GM13977 (cell line): ENCODE results near the gene APOC4.
"Not testable (repeated sequence)": the region's sequence is repeated elsewhere in the genome, so short reads cannot be mapped to it uniquely, and the experiment has no call there.

ENCODE experiments used
- DNase-seq: peaks from one replicate; pipeline ENCODE4 v3.0.0; 2012; ENCODE audit warnings: low spot score
- in situ Hi-C: fragments of 300-500 bp; cut with MboI; formaldehyde crosslinking; loops from one replicate; pipeline ENCODE4 v1.12.0; 2022; ENCODE audit warnings: low sequenced_read_pairs, low pct_unique_long_range_greater_than_20kb, mixed read lengths, inconsistent platforms; ENCODE audit not compliant: unreplicated experiment
- TF ChIP-seq, protein P1 (sequence below): IDR thresholded peaks from 2 replicates; pipeline ENCODE4 v1.5.1; 2012; ENCODE audit warnings: mild to moderate bottlenecking, control low read depth; ENCODE audit not compliant: insufficient read depth; ENCODE audit errors: extremely low read depth, missing control alignments

Gene APOC4

GRCh38 chr19:44924243-44924725 lies 17.8 kb upstream of the APOC4 start:
- TF ChIP-seq, protein P1, sequence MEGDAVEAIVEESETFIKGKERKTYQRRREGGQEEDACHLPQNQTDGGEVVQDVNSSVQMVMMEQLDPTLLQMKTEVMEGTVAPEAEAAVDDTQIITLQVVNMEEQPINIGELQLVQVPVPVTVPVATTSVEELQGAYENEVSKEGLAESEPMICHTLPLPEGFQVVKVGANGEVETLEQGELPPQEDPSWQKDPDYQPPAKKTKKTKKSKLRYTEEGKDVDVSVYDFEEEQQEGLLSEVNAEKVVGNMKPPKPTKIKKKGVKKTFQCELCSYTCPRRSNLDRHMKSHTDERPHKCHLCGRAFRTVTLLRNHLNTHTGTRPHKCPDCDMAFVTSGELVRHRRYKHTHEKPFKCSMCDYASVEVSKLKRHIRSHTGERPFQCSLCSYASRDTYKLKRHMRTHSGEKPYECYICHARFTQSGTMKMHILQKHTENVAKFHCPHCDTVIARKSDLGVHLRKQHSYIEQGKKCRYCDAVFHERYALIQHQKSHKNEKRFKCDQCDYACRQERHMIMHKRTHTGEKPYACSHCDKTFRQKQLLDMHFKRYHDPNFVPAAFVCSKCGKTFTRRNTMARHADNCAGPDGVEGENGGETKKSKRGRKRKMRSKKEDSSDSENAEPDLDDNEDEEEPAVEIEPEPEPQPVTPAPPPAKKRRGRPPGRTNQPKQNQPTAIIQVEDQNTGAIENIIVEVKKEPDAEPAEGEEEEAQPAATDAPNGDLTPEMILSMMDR, result no peak
- no peak for DNase-seq
- in situ Hi-C loops, result no loop called here

DNA sequence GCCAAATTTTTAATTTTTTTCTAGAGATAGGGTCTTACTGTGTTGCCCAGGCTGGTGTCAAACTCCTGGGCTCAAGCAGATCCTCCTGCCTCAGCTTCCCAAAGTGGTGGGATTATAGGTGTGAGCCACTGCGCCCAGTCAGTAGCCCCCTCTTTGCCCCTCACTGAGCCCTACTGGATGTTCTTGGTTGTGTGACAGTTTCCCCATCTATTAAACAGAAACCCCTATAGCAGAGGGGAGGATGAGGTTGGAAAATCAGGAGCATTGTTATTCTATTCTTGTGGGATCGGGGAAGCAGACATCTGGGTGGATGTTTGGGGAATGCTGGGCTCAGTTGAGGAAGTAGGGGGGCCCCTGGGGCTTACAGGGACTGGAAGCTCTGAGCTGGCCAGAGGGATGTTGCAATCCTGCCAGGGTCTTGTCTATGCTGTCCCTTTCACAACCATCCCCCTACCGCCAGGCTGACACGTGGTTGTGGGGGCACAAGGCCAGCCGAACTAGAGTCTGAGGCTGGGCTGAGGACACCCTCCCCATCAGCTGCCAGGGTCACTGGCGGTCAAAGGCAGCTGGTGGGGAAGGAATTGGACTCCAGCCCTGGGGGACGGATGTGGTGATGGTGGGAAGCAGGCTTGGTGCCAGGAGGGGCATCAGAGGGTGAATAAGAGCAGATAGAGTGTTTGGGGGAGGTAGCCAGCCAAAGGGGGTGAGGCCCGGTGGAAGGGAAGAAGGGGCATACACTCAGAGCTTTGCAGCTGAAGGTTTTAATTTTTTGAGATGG lies 16.7 kb upstream of the APOC4 start:
- DNase-seq, result no peak
- TF ChIP-seq, protein P1, result no peak
- in situ Hi-C loops, result no loop called here

- DNase-seq, result peak; percentile 15
Measured at GRCh38 chr19:44926245-44927077, 15.6 kb upstream of the APOC4 start.

DNA sequence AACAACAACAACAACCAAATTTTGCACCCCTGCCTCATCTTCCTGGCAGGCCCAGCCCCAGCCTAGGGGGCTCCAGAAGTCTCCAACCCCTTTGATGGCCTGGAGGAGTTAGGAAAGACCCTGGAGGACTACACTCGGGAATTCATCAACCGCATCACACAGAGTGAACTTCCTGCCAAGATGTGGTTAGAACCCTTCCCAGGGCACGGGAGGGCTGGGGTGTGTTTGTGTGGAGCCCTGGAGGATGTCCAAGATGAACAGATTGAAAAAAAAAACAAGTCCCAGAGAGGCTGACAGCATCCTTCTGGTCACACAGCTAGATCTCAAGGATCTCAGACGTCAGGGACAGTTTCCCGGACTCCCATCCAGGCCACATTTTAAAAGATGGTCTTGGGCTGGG lies 14.3 kb upstream of the APOC4 start:
- TF ChIP-seq, protein P1, result no peak
- no peak for DNase-seq

More at GRCh38 chr19:44926245-44927077, 15.6 kb upstream of the APOC4 start:
- in situ Hi-C loops, result not testable (repeated sequence)

DNA sequence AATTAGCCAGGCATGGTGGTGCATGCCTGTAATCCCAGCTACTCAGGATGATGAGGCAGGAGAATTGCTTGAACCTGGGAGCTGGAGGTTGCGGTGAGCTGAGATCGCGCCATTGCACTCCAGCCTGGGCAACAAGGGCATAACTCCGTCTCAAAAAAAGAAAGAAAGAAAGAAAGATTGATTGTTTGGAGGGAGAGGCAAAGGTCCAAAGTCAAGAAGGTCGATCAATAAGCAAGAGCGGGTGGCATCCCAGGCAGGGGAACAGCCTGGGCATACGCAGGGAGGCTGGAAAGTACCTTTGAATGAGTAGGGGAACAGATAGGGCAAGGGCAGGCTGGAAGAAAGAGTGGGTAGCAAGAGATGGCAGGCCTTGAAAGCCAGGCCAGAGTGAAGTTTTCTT lies 11.9 kb upstream of the APOC4 start:
- TF ChIP-seq, protein P1, result no peak
- no peak for DNase-seq
- in situ Hi-C loops, result no loop called here

More for the DNA sequence above, 14.3 kb upstream of the APOC4 start:
- in situ Hi-C loops, result no loop called here

DNA sequence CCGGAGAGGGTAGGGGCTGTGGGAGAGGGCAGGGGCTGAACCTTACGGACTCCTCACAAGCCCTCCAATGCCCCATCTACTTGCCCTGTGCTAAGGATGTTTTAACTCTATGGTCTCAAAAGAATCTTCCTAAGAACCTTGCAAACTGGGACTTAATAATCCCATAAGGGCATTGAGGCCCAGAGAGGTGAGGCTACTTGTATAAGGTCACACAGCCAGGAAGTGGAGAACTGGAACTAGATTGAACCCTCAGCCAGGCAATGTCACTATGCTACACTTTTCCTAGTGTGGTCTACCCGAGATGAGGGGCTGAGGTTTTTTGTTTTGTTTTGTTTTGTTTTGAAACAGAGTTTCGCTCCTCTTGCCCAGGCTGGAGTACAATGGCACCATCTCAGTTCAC lies 10.5 kb upstream of the APOC4 start:
- in situ Hi-C loops, result no loop called here
- DNase-seq, result no peak
- TF ChIP-seq, protein P1, result no peak

GRCh38 chr19:44939668-44940067 lies 2.4 kb upstream of the APOC4 start:
- TF ChIP-seq, protein P1, result no peak
- no peak for DNase-seq

More at GRCh38 chr19:44939668-44940067, 2.4 kb upstream of the APOC4 start:
- in situ Hi-C loops, result no loop called here
